ENCODE results near the gene SSR4.
"Not testable (repeated sequence)": the region's sequence is repeated elsewhere in the genome, so short reads cannot be mapped to it uniquely, and the experiment has no call there.

The SSR4 gene

GRCh38 chrX:153807976-153808375 is 13.5 kb downstream of the SSR4 start:
- DNase-seq: no peak

DNA sequence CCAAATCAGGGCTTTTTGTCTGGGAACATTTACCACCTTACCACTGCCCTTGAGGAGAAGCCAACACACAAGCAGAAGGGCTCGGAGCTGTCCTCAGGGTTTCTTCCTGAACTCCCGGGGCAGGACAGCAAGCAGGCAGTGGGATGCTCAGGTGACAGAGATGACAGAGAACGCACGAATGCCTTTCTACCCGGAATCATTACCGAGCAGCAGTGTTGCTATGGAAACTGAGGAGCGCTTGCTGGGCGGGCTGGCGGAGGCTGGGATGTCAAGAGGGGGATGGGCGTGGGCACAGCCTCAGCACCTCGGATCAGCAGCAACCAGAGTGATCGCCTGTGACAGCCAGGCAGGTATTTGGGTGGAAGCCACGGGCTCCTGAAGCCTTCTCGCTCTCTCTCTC is 17.8 kb downstream of the SSR4 start:
- DNase-seq: no peak

GRCh38 chrX:153813161-153813560 is 18.7 kb downstream of the SSR4 start:
- no peak for DNase-seq

GRCh38 chrX:153814591-153815315 is 20.3 kb downstream of the SSR4 start:
- DNase-seq: no peak

GRCh38 chrX:153816831-153817690 is 22.6 kb downstream of the SSR4 start:
- peak; percentile 20 for DNase-seq

- not testable (repeated sequence) for DNase-seq
Measured at GRCh38 chrX:153818064-153818463, 23.6 kb downstream of the SSR4 start.

GRCh38 chrX:153818571-153819383 is 24.3 kb downstream of the SSR4 start:
- DNase-seq: peak; percentile 14

GRCh38 chrX:153819384-153820040 is 25.0 kb downstream of the SSR4 start:
- DNase-seq: no peak

GRCh38 chrX:153820601-153821000 is 26.1 kb downstream of the SSR4 start:
- no peak for DNase-seq

DNA sequence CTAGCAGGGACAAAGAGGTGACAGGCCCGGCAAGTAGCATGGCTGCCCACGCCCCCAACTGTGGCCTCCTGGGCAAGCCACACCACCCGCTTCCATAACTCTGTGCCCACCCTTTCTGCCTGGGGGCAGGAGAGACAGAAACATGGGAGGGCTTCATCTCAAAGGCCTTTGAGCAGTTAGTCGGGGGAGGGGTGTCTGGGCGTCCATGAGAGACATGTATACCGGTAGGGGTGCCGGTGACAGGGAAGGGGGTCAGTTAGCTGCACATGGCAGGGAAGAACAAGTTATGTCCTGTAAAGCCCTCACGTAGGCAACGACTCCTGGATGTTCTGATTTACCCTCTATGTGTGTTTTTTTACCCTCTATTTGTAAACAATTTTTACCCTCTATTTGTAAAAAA is 26.6 kb downstream of the SSR4 start:
- DNase-seq: no peak

- no peak for DNase-seq
Measured at GRCh38 chrX:153824348-153824747, 29.9 kb downstream of the SSR4 start.

DNA sequence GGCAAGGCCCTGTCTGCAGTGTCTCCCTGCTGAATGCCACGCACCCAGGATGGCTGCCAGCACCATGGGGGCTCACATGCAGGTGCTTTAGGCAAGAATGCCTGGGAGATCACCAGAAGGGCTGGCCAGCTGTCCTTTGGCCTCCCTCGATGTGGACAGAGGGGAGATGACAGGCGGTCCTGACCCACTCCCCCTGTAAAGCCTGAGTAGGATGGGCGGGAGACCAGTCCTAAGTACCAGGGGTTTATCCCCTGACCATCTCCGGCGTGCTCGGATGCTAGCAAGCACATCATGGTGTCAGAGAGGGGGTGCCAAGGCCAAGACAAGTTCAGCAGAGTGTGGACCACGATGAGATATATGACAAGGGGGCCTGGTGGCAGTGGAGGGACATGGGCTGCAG is 30.6 kb downstream of the SSR4 start:
- DNase-seq: no peak

DNA sequence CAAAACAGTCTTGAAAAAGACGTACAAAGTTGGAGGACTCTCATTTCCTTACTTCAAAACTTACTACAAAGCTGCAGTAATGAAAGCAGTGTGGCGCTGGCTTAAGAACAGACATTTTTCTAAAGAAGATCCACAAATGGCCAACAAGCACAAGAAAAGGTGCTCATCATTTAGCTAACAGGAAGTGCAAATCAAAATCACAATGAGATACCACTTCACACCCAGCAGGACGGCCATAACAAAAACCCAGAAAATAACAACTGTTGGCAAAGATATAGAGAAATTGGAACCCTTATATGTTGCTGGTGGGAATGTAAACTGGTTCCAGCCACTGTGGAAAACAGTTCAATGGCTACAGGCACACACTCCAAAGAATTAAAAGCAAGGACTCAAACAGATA is 32.5 kb downstream of the SSR4 start:
- DNase-seq: no peak

- DNase-seq: no peak
Measured at GRCh38 chrX:153827903-153828302, 33.4 kb downstream of the SSR4 start.

DNA sequence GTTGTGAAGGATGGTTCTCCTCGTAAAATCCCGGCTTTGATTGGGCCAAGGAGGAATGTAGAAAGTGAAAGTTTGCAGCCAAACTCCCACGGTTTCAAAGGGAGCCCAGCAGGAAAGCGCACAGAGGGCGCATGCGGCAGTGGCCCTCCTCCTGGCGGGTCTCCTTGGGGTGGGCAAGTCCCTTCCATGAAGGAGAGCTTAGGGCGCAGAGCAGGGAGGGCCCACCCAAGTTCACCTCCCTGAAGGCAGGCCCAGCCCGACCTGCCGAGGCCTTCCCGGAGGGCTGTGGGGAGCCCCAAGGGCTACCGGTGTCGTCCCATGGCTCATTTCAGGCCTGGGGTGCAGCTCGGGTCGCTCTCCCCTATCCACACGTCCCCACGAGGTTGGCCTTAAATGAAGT is 33.8 kb downstream of the SSR4 start:
- DNase-seq: no peak

DNA sequence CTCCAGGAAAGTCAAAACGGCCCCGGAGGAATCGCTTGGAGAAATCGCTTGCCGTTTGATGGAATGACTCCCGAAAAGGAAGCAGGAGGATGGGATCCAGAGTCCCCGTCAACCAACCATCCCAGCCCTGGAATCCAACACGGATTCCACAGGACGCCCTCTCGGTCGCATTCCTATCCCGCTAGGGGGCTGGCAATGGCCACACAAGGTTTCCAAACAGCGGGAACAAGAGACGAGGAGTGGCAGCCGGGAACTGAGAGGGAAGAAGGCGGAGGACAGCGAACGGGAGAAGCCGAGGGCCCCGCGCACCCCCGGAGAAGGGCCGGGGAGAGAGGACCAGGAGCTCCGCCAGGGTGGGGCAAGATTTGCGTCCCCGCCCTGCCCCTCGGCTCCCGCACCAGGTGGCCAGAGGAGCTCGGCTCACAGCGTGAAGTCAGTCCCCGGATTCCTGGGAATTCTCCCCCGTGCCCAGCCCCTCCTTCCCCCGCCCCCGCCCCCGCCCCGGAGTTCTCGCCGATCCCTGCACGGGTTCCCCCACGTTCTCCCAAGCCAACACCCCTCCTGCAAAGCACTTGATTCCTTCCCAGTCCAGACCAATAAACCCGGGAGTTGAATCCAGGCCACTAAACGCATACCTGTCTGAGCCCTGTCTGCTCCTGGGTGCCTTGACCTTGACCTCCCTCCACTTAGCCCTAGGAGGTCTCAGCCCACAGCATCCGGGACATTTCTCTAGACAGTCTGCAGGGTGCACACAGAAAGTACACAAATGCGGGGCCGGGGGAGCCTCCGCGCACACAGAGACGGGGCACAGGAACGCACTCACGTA is 34.5 kb downstream of the SSR4 start:
- no peak for DNase-seq

GRCh38 chrX:153829549-153829798 is 35.0 kb downstream of the SSR4 start:
- no peak for DNase-seq

GRCh38 chrX:153829799-153830639 is 35.6 kb downstream of the SSR4 start, which contains the start of gene PDZD4:
PDZD4 (minus strand) TSS chrX:153830544; CDS start chrX:153830298, 246 bp downstream.
- DNase-seq: no peak

DNA sequence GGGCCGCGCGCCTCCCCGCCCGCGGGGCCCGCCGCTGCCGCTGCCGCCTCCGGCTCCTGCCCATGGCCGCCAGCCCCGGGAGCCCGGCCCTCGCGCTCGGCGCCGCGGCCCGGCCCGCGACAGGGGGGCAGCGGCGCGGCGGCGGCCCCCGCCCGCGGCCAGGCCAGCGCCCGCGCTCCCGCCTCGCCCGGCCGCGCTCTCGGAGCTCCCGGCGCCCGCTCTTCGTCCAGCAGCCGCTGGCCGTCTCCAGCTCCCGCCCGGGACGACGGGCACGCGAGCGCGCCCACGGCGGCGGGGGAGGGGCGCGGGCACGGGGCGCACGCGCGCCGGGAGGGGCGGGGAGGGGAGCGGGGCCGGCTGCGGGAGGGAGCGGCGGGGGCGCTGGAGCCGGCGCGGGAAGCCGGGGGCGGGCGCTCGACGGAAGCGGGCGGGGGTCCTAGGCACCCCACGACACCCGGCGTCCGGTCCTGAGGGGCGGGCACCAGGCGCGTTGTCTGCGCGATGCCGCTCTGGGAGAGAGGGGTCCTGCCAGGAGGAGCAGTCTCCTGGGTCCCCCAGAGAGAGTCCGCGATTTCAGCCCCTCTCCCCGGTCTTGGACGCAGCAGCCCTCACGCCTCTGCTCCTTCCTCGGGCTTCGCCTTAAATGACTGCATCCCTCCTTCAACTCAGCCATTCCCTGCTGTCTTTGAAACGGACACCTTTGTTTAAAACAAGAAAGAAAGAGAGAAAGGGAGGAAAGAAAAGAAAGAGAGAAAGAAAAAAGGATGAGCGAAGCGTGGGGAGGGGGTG is 36.4 kb downstream of the SSR4 start:
- DNase-seq: no peak

DNA sequence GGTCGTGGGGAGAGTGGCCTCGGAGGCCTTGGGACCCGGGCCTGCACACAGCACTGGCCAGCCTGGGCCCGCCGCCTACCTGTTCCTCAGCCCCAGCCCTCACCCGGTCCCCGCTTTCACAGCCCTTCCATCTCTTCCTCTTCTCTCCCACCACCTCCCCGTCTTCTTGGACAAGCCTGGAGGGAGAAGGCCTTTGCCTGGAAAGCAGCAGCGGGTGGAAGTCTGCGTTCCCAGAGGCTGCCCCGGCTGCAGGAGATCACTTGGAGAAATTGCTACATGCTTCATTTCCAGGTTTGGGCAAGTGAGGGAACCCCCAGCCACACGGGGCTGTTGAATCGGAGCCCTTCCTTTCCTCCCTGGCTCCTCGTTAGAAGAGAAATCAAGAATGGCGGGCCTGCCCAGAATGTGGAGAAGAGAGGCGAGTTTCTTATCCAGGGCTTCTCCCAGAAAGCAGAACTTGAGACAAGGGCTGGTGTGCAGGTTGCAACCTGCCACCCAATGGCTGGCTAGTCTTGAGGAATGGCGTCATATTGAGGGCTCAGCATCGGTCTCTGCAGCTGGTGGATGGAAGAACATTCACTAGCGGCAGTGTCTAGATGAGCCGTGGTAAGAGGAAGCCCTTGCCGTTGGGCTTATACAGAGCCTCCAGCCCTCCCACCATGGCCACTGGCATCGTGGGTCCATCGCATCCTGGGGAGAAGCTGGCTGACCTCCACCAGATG is 37.1 kb downstream of the SSR4 start:
- no peak for DNase-seq
